CD4-positive, alpha-beta T cell treated with Interleukin-17A for 4 hours (primary cell): ENCODE results near the gene CTNNBL1.

Experiments
- DNase-seq: peaks from one replicate; pipeline ENCODE4 v3.0.0-alpha.2; 2020; ENCODE audit warnings: mixed read lengths

The CTNNBL1 gene

DNA sequence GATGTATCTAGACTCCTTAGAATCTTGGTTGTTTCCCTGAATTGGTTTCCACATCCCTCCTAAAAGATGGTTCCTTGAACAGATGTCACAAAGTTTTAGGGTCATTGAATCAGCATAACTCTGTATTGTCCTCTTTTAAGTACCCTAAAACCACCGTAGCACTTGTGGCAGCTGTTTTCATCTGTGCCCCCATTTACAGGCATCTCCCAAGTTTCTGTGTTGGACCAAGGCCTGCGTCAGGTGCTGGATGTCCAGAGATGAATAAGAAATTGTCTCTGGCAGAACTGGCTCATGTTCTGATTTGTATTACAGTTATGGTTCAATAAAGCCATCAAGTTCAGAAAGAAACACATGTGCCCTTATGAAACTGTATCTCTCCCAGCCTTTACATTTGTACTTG, 48.3 kb downstream of the CTNNBL1 start:
- no peak for DNase-seq

DNA sequence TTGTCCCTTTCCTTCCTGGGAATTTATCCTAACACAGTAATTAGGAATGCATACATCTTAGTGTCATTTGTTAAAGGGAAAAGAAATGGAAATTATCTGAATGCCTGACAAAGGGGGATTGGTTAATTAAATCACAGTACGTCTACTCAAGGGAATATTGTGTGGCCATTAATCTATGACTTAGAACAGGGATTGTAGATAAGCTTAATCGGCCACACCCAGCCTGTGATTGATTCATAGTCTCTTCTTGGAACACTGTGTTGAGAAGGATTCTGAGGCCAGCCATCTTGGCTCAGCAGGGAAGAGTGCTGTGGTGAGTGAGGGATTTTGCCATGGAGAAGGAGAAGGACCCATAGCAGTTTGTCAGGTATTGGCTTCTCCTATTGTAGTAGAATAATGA, 50.5 kb downstream of the CTNNBL1 start:
- no peak for DNase-seq

DNA sequence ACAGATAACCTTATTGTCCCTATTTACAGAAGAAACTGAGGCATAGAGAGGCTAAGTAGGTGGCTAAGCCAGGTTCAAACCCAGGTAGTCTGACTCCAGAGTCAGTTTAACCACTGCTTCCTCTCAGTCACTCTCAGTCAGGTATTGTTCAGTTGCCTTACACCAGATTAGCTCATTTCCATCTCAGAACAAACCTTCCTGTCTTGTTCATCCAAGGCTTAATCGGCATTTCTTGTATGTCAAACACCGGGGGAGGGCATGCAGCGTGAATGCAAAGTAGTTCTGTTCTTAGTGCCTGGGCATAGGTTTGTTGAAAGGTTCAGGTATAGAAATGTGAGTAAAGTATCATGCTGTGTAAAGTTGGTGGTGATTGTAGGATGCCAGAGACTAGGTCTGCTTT, 51.7 kb downstream of the CTNNBL1 start:
- peak; percentile 29 for DNase-seq

DNA sequence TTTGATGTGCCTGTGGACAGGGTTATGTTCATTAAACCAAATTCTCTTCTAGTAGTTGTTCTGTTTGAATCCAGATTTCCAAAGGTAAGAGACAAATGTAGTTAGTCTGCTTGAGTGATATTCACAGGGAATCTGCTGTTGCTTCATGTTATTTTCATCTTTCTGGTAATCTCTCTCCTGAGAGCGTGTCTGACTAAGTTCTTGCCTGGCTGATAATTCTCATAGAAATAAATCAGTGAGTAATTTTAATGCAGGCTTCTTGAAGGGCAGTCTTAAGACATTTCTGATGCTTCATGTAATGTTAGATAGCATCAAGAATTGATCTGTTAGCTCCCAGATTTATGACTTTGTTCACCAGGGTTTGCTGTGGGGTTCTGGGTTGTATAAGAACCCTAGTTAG, 54.2 kb downstream of the CTNNBL1 start:
- DNase-seq, result no peak

DNA sequence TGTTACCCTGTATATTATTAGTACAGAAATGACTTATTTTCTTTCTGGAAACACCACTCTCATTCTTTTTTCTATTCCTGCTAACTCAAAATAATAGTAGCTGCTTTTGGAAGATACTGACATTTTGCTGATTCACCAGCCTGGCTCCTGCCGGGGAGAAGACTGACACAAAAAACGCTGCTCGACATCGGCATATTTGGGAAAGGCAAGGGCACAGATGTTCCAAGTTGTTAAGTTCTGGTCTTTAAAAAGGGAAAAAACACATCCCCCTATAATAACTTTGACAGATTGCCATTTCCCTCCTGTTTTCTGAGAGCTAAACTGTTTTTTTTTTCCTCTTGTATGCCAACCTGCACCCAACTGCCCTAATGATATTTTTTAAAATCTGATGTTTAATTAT, 55.4 kb downstream of the CTNNBL1 start:
- no peak for DNase-seq

DNA sequence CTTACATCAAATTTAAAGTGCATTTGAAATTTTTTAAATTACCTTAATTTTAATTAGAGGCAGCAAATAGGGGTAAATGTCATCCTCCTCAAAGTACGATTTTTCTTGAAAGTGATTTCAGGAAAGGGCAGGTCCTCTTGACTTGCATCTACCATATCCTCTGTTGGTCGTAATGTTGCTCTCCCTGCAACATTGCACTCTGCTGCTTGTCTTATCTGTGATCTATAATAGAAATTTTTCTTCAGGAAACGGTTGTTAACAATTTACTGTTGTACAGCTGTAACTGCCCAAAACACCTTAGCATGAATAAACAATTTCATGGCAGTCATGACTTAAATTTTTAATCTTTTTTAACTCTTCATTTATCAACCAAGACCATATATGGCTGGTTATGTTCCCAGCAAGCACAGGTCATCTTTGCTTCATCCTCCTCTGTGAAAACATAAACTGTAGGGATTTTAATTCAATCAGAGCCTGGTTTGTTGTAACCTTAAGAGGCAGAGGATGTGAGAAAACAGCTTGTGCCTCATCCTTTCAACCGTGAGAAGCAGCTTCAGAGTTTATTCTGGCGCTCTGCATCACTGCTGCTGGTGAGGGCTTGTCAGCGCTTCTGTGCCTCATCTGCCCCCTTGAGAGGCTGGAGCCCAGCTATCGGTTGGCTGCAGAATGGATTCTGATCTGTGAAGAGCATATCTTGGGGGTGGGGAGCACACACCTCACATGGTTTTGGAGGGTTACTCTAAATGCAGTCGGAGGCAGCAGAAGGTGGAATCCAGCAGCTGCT, 56.0 kb downstream of the CTNNBL1 start:
- DNase-seq, result no peak

DNA sequence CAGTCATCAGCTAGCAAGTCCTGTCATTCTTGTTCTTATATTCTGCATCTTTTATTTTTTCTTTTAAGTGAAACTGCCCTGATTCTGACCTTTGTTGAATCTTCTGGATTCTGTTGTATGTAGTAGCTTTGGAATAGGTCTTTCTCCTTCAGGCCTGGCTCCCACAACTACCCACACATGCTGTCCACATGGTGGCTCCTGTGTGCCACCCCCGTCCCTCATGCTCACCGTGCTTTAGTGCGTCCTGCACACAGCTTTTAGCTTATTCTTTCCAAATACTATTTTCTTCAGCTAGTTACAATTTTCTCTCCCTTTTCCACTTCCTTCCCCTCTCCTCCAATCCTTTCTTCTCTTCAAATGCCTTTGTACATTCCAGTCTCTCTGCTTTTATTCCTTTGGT, 61.8 kb downstream of the CTNNBL1 start:
- no peak for DNase-seq

DNA sequence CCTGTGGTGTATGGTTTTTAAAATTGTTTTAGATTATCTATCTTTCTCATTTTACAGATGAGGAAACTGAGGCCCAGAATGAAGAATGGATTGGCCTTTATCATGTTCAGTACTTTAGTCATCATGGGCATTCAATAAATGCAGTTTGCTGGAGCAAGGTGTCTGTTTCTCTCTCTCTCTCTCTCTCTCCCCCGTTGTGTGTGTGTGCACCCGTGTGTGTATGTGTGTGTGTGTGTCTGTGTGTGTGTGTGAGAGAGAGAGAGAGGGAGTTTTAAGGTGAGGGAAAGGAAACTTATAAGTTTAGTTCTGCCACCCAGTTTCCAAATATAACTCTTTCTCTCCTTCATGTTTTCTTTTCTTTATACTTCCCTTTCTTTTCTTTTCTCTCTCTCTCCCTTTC, 62.4 kb downstream of the CTNNBL1 start:
- no peak for DNase-seq

DNA sequence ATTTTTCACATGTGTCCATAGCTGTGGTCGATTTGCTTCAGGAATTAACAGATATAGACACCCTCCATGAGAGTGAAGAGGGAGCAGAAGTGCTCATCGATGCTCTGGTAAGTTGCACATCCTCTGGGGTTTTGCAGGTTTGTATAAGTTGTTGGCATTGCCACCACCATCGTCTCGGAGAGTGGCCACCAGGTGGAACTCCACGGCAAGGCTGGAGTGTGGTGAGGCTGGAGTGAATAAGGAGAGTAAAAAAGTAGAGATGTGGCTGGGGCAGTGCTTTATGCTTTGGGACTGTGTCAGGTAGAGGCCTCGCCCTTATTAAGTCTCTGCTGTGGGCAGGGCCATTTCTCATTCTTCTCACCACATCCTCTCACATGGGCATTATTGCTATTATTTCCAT, 63.7 kb downstream of the CTNNBL1 start:
- DNase-seq, result no peak

DNA sequence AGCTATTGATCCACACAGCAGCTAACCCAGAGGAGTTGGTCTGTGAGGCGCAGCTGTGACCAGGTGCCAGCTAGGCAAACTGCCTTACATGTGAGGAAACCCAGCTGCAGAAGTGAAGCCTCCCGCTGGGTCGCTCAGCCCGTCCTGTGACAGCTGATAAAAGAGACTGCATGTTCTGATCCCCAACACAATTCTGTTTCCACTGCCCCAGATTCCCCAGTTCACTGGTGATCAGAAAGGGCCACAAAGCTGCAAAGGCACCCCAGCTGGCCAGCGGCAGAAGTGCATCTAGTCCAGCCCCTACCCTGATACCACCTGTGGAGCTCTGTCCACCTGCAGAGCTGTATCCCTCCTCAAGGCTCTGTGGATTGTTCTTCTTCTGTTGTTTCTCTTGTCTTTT, 64.5 kb downstream of the CTNNBL1 start:
- no peak for DNase-seq

DNA sequence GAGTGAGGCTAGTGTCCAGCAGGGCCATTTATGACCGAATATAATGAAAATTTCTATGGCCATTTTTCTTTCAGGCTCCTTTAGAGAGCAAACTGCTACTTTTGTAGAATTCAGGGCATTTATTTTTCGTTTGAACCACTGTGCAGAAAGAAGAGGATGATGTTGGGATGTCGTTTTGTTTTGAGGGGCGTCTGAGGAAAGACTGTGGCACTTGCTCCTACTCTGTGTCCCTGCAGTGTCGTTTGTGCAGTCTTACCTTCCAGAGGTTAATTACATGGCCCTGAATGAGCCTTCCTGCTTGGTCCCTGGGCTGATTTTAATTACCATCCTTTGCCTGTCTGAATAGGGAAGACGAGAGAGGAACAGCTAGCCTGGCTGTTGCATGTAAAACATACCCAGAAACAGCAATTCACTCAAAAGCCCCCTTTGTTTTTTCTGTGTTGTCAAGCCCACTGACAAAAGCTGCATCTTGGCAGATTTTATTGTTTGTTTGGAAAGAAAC, 65.3 kb downstream of the CTNNBL1 start:
- no peak for DNase-seq

DNA sequence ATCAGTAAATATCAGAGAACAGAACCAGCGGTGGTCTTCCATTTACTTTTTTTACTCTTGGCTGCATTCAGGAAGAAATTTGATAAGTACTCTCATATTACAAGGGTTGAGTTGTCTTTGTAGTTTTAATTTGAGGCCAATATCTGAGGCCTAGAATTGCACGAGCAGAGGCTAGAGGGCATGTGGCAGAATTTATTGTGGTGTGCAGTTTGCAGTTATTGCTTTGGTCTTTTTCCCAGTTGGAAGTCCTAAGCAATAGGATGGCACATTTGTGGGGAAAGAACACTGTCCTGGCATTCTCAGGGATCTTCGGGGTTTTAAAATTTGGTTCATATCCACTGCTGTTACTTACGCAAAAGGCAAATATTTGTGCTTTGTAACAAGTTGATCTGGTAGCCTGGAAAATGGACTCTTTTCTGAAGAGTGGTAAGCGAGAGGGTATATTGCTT, 66.0 kb downstream of the CTNNBL1 start:
- no peak for DNase-seq

DNA sequence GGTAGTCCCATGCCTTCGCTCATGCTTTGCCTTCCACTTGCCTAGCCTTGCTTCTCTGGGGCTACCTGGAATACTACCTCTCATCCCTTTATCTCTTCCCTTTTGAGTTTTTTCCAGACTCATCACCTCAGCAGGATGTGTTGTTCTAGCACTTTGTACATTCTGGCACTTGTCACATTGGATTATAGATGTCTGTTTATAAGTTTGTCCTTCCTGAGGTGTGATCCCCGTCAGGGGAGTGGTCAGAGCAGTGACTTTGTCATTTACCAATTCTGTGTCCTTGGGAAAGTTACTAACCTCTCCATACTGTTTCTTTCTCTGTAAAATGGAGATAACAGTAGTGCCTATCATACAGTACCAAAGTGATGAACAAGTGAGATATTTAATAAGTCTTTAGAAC, 66.5 kb downstream of the CTNNBL1 start:
- no peak for DNase-seq

DNA sequence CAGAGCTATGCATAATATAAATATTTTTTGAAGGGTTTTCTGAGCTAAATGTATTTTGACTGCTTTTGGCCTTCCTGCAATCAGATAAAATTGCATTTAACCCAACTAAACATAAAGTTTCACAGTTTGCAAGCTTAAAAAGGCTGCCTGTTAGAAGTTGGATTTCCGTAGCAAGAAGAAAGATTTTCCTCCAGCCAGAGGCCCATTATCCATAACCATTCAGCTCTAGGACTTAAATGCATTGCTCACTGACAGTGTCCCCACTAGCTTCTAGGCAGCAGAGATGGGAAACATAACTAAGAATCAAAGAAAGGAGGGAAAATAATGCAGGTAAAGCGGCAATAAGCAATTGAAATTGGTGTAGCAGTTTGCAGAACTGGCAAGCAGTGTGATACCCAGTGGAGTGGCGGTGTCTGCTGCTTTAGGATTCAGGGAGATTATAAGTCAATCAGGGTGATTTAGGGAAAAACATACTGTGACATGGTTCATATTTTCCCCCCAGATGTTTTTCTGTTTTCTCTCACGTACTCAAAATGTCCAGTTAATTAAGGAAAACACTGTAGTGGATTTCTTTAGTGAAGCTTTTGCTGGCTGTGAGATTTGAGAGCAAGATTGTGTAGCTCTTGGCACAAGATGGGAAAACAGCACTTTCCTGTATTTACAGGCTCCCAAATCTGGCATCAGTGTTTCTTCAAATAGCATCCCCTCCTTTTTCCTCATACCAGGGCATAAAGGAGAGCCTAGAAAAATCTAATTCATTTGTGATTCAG, 69.1 kb downstream of the CTNNBL1 start:
- no peak for DNase-seq

DNA sequence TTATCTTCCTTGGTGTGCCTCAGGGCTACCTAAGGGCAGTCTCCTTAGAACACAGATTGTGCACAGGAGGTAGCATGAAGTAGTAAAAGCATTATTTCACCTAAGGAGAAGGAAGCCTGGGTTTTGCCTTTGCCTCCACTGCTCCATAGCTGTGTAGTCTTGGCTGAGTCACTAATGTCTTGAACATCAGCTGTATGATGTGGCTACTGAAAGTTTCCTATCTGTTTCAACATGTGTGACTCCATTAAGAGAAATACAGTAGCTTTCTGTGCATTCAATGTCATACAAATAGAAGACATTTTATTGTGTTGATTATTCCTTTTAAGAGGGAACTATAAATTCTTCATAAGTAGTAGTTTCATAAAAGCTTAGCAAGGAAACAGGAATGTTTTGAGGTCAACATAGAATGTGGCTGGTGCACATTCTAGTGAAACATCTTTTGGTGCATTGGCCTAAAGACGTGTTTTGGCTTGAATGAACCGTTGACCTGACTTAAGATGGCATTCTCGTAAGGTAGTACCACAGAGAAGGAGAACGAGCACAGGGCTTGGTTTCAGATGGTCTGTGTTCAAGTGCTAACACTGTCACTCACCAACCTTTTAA, 70.6 kb downstream of the CTNNBL1 start:
- DNase-seq, result no peak

DNA sequence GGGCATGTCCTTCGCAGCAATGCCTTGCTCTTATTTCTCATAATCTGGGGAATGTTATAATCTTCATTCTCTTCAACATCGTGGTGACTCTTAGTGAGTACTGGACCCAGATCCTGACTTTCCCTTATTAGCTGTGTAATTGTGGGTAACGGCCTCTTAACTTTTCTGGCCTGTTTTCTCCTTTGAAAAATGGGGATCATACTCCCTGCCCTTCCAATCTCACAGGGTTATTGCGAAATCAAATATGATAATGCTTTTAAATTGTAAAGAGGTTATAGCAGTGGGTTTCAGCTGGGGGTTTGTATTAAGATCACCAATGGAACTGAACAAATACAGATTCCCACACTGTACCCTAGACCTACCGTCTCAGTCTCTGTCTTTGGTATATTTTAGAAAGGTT, 77.1 kb downstream of the CTNNBL1 start:
- no peak for DNase-seq

DNA sequence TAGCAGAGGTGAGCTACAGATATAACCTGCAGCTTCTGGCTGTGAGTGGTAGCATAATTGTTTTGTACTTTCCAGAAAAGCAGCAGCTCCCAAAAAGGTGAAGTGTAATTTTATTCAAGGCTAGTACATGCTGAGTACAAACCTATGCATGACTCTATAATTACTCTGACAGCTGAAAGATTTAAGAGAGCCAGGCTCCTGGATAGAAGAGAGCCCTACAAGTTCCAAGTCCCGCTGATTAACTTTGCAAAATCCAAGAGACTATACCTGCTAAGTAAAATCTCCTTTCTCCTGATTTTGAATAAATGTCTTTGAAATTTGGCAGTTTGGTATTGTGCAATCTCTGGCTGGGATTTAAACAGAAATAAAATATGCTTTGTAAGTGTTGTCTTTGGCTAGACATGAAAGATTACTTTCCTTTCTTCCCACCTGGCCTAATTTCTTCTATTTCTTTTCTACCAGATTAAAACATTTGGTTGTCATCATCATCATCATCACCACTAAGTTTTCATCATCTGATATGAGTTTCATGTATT, 79.5 kb downstream of the CTNNBL1 start:
- no peak for DNase-seq

DNA sequence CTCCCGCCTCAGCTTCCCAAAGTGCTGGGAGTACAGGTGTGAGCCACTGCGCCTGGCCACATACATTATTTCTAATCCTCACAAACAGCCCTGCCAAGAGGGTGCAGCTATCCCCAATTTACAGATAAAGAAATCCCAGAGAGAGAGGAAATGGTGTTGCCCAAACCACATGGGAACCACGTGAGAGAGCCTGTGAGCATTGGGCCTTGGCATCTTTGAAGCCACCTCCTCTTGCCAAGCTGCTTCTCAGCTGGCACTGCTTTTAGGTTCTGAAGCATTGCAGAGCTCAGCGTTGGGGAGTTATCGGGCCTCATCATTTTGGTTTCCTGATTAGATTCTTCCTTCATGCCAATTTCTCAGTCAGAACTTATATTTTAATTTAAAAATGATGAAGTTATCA, 80.3 kb downstream of the CTNNBL1 start:
- no peak for DNase-seq

DNA sequence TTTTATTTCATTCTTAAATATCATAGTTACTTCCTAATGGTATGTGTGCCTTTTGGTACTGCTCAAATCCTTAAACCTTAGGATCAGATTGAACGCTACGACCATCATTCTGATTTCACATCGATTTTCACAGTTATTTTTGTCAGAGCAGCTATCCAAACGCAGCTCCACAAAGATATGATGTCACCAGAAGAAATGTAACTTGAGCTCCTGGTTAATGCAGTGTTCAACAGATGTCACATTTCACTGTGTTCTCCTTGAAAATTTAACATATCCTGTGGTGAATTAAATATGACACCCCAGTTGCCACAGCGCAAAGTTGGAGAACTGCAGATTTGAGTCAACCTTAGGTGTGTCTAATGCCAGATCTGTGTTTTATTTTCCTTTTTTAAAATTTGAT, 81.4 kb downstream of the CTNNBL1 start:
- no peak for DNase-seq

DNA sequence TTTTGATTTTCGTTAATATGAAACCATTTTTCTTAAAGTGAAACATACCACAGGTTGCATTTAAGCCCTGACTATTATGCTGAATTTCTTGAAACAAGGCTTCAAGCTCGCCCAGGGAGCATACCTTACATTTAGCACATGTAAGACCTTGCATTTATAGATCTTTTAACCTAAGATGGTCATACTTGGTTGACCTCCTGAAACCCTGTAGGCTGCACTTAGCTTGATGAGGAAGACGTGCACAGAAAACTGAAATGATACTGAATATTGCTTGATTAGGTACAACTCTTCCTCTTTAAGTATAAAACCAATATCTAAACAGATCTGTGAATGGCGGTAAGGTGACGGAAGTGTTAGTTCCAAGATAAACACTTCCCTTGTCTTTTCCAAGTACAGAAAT, 82.2 kb downstream of the CTNNBL1 start:
- DNase-seq, result no peak

DNA sequence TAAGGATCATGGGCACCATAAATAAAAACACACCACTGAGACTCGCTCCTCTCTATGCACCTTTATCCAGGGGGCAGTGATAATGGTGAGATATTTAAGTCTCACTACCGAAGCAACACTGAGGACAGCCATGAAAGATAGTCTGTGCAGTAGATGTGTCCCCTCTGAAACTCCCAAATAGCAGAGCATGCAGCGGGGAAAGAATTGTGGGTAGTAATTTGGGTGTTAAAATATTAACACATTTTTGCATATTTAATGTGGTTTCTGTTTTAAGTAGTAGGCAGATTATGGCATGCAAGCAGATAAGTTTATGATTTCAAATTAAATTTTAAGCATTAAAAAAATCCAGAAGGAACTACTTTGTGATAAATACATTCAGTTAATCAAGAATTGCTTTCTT, 82.7 kb downstream of the CTNNBL1 start:
- DNase-seq, result no peak

DNA sequence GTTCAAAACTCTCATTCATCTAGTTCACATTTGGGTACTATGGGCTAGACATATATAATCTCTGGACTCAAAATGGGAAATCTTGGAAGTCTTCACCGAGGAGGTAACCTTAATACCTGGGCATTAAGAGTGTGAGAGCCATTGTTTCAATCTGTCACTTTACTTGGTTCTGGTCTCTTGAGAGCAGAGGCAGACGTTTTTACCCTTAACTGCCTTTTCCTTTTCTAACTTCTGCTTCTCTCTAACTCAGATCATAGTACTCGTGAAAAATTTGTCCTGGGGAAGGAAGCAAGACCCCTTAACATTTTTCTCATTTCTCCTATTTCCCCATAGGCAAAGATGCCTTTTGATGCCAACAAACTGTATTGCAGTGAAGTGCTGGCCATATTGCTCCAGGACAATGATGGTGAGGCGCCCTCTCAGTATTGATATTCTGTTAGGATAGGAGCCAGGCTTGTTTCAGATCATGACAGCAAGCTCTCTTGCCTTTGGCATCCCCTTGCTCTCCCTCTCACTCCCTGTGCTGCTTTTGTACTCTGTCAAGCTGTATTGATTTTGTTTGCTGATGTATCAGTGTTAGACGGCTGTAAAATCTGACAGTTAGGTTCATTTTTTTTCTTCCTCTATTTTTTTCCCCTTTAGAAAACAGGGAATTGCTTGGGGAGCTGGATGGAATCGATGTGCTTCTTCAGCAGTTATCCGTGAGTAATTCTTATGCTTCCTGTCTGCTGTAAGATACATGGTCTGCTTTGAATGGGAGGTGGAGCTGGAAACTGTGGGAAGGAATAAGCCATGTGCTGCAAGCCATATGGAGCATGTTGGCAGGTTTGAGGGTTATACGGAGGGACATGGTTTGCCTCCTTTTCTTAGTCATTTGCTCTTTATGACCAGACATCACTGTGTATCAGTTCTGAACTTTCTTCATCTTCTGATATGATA, 83.5 kb downstream of the CTNNBL1 start:
- no peak for DNase-seq
